Measurements from ENCODE around the gene PPP6R2.
A peak's percentile ranks its signal among the peaks of the same experiment; 100 is the strongest.

The PPP6R2 gene

DNA sequence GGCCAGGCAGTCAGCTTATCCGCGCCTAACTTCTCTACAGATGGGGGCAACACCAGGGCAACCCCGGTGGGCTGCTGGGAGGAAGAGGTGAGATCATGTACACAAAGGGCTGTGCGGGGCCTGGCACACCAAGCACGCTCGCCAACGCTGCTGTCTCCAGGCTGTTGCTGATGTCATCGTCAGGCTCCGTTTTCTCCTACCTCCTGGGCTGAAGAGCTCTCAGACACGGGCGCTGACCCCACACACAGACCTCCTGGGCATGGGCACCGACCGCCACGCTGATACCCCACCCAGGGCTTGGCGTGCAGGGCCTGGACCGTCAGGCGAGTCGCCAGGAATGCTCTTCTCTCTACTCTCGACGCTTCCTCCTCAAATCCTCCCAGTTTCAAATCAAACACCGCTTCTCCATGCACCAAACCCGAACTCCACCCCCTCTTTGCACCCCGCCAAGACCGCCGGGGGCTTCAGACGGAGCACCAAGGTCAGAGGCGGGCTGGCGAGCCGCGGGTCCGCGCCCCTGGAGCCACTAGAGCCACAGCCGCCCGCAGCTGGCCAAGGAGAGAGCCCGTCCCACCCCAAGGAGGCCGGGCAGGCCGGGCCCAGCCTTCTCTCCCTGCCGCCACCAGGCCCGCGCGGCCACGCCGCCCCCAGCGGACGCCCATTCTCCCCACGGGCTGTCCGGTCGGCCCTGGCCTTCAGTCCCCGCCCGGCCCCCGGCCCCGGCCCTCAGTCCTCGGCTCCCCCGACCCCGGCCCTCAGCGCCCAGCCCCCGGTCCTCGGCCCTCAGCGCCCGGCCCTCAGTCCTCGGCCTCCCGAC is 130.9 kb downstream of the PPP6R2 start:
- no peaks in the 10 kb centered on the region for H3K9me3 Mint-ChIP-seq
- H3K36me3 Mint-ChIP-seq = peaks cover 19% of the 10 kb centered on the region
- H3K27ac Mint-ChIP-seq = peak overlapping the region; percentile 93
- H3K4me3 Mint-ChIP-seq = peak overlapping the region; percentile 88
- DNase-seq (ENCODE audit: low spot score in 2 of 2) = peak in 1 of 2 donors; percentile 76
- peaks cover 58% of the 10 kb centered on the region for H3K4me1 Mint-ChIP-seq
- ATAC-seq = peak; percentile 12

DNA sequence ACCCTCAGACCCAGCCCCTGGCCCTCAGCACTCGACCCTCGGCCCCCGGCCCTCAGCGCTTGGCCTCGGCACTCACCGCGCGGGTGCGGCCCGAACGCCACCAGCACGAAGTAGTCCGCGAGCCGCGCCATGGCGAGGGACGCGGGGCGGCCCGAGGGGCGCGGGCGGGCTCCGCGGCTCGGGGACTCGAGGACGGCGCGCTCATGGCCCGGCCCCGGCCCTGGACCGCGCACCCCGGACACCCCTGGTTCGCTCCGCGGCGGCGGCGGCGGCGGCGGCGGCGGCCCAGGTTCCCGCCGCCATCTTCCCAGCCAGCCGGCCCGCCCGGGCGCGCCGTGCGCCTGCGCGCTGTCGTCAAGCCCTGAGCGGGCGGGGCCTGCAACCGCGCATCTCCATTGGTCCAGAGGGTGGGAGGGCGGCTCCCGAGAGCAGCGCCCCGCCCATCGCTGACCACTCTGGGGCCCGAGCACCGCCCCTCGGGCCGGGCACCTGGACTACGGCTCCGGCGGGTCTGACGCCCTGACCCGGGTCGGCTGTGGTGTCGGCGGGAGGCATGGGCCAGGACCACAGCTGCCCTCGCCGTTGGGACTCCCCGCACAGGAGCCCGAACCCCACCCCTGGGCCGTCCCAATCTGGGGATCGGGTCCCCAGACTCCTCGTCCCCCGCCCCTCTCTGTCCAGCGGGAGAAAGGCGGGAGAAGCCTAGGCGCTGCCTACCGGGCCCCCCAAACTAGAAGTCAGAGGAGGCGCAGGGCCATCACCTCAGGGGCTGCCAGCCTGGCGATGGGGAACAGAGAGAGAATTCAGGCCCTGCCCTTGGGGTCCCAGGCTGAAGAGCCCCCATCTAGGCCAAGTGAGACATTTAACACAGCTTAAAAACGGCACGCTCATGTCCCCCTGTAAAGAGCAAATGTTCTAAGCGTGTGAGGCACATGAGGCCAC is 131.9 kb downstream of the PPP6R2 start, which contains the start of gene SBF1:
SBF1 (minus strand) TSS at position 326 of the 942 bp plus-strand sequence; CDS start at position 131, 195 bp downstream.
- Mint-ChIP-seq H3K36me3 (peaks cover 19% of the 10 kb centered on the region), H3K4me3 (peak within 1 kb of the TSS; percentile 88), H3K27ac (peak within 1 kb of the TSS; percentile 93), H3K9me3 (no peaks in the 10 kb centered on the region), H3K4me1 (peaks cover 55% of the 10 kb centered on the region)
- DNase-seq (ENCODE audit: low spot score in 2 of 2) (peak; percentile 90 to 94), ATAC-seq (peak; percentile 77)

DNA sequence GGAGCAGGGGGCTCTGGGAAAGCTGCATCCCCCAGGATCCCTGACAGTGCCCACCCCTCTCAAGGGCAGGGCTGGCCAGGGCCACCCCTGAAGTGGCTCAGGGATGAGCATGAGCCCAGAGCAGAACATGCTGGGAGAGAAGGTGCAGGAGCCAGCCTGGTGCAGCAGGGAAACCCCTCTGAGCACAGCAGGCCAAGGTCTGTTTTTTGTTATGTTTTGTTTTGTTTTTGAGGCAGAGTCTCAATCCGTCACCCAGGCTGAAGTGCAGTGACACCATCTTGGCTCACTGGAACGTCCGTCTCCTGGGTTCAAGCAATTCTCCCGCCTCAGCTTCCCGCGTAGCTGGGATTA is 132.5 kb downstream of the PPP6R2 start:
- Mint-ChIP-seq H3K4me1 (peaks cover 53% of the 10 kb centered on the region), H3K27ac (peak overlapping the region; percentile 71), H3K4me3 (peak overlapping the region; percentile 88), H3K36me3 (peaks cover 13% of the 10 kb centered on the region), H3K9me3 (no peaks in the 10 kb centered on the region)
- ATAC-seq (no peak), DNase-seq (ENCODE audit: low spot score in 2 of 2) (no peak)

DNA sequence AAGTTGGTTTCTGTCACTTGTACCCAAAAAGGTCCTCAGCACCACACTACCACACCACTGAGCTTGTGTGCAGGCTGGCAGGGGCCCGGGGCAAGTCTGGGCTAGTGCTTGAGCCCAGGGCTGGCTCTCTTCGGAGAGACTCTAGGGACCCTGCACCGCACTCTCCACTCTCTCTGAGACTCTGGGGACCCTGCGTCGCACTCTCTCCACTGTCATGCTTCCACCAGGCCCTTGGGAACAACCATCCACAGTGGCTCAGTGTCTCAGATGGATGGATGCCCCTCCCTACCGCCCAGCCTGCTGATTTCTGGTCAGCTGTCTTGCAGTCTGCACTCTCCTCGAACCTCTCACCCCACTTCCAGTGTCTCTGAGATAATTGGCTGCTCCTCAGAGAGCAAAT is 133.7 kb downstream of the PPP6R2 start:
- no peak for ATAC-seq

DNA sequence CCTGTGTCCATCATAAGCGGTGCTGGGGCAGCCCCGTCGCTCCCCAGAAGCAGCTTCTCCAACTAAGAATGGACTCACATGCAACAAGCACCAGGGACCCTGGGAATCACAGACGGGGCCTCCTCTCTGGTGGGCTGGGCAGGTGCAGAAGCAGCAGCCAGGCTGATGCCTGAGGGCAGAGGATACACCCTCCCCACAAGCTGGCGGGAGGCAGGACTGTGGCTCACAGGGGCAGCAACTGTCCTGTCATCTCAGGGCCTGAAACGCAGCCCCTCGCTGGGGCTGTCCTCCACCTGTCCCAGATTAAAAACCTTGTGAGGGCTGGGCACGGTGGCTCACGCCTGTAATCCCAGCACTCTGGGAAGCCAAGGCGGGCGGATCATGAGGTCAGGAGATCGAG is 134.8 kb downstream of the PPP6R2 start:
- DNase-seq (ENCODE audit: low spot score in 2 of 2) (no peak), ATAC-seq (no peak)
- peak overlapping the region; percentile 33 for H3K27ac Mint-ChIP-seq
- H3K4me1 Mint-ChIP-seq = peaks cover 30% of the 10 kb centered on the region
- no peaks in the 10 kb centered on the region for H3K9me3 Mint-ChIP-seq
- peaks cover 13% of the 10 kb centered on the region for H3K36me3 Mint-ChIP-seq
- H3K4me3 Mint-ChIP-seq = no peak overlapping the region

More for the DNA sequence above, 133.7 kb downstream of the PPP6R2 start:
- Mint-ChIP-seq H3K4me1 (peaks cover 40% of the 10 kb centered on the region), H3K27ac (peak overlapping the region; percentile 33), H3K4me3 (peak overlapping the region; percentile 88), H3K36me3 (peaks cover 13% of the 10 kb centered on the region), H3K9me3 (no peaks in the 10 kb centered on the region)
- no peak for DNase-seq (ENCODE audit: low spot score in 2 of 2)

- ATAC-seq = no peak
- no peaks in the 10 kb centered on the region for H3K9me3 Mint-ChIP-seq
- no peak overlapping the region for H3K27ac Mint-ChIP-seq
- peaks cover 5% of the 10 kb centered on the region for H3K36me3 Mint-ChIP-seq
- no peak for DNase-seq (ENCODE audit: low spot score in 2 of 2)
- H3K4me1 Mint-ChIP-seq = peaks cover 17% of the 10 kb centered on the region
- peak overlapping the region; percentile 63 for H3K4me3 Mint-ChIP-seq
Observed at GRCh38 chr22:50479721-50480120, 136.6 kb downstream of the PPP6R2 start.

DNA sequence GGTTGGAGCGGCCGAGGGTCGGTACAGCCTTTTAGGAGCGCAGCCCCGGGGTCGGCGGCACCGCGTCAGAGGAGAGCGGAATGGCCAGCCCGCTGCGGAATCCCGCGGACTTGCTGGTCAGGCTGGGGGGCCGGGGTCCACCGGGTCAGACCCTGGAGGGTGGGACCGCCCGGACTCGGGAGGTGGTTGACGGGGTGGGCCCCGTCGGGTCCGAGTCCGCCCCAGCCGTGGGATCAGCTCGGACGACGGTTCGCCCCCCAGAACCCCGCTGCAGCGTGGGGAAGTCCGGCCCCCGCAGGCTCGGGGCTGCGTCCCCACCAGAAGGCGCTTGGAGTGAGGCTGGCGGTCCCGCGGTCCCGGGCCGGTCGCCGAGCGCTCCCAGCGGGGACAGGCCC is 137.9 kb downstream of the PPP6R2 start:
- no peaks in the 10 kb centered on the region for H3K9me3 Mint-ChIP-seq
- peak overlapping the region; percentile 63 for H3K4me3 Mint-ChIP-seq
- DNase-seq (ENCODE audit: low spot score in 2 of 2) (no peak), ATAC-seq (no peak)
- H3K27ac Mint-ChIP-seq = peak overlapping the region; percentile 32
- peaks cover 4% of the 10 kb centered on the region for H3K36me3 Mint-ChIP-seq
- peaks cover 17% of the 10 kb centered on the region for H3K4me1 Mint-ChIP-seq

DNA sequence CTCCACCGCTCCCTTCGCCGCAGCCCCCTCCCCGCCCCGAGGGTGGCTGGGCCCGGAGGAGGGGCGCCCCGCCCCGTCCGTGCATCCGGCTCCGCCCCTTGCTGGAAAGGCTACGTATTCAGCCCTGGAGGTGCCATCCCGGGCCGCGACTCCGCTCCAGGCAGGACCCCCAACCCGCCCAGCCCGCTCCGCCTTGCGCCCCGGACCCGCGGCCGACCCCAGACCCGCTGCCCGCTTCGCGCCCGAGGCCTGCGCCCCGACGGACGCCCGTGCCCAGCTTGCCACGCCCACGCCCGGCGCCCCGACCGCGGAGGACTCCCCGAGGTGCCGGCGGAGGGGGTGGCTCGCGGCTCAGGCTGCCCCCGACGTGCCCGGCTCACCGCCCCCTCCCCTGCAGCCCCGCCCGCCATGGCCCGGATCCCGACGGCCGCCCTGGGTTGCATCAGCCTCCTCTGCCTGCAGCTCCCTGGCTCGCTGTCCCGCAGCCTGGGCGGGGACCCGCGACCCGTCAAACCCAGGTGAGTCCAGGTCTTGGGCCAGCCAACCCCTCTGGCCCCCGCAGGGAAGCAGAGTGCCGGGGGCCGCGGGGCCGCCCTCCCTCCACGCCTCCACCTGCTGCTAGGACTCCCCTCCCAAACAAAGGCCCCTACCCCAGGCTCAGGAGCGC is 138.4 kb downstream of the PPP6R2 start, which contains the start of gene ADM2:
ADM2 (plus strand) TSS at position 104 of the 667 bp plus-strand sequence; CDS start at position 409, 305 bp downstream.
- Mint-ChIP-seq H3K36me3 (no peaks in the 10 kb centered on the region), H3K4me1 (peaks cover 17% of the 10 kb centered on the region), H3K4me3 (peak within 1 kb of the TSS; percentile 69), H3K27ac (peak within 1 kb of the TSS; percentile 82), H3K9me3 (no peaks in the 10 kb centered on the region)
- ATAC-seq = peak; percentile 77
- DNase-seq (ENCODE audit: low spot score in 2 of 2) = peak; percentile 58 to 81

DNA sequence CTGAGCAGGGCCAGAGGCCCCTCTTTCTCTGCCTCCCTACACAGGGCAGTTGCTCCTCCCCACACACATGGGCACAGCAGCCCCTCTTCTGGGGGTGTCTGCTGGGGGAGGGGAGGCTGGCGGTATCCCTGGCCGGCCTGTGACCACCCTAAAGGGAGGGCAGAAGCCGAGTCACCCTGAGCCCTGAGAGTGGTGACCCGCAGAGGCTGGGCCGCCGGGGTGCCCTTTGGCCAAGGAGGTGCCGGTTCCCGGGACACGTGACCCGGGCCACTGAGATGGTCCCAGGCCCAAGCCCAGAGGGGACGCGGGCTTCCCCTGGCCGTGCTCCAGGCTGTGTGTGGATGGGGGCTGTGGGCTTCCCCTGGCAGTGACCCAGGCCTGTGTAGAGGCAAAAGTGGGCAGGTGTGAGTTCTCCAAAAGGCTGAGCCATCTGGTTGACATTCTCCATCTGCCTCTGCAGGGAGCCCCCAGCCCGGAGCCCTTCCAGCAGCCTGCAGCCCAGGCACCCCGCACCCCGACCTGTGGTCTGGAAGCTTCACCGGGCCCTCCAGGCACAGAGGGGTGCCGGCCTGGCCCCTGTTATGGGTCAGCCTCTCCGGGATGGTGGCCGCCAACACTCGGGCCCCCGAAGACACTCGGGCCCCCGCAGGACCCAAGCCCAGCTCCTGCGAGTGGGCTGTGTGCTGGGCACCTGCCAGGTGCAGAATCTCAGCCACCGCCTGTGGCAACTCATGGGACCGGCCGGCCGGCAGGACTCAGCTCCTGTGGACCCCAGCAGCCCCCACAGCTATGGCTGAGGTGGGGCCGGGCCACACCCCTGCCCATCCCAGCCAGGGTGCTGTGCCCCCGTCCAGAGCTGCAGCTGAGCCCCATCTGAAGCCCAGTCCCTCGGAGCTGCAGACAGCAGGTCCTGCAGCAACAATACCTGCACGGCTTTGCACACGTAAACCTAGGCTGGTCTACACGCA is 139.3 kb downstream of the PPP6R2 start:
- H3K36me3 Mint-ChIP-seq = no peaks in the 10 kb centered on the region
- DNase-seq (ENCODE audit: low spot score in 2 of 2) = no peak
- ATAC-seq = no peak
- no peaks in the 10 kb centered on the region for H3K9me3 Mint-ChIP-seq
- H3K4me3 Mint-ChIP-seq = peak overlapping the region; percentile 69
- peak overlapping the region; percentile 82 for H3K27ac Mint-ChIP-seq
- peaks cover 11% of the 10 kb centered on the region for H3K4me1 Mint-ChIP-seq

DNA sequence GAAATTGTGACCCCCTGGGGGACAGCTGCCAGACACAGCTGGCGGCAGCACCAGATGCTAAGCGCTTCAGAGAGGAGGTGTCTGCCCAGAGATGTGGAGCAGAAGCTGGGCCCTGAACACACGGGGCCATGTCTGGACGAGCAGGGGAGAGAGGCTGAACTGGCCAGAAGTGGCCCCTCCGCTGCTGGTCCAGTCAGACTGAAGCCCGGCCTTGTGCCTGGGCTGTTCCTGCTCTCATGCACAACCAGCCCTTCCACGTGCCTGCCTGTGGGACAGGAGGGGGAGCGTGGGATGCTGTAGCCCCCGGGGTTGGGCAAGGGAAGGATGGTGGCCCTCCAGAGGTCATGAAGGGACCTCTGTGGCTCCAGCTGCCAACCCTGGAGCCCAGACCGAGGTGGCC is 140.0 kb downstream of the PPP6R2 start:
- no peak overlapping the region for H3K27ac Mint-ChIP-seq
- ATAC-seq = no peak
- DNase-seq (ENCODE audit: low spot score in 2 of 2) = no peak
- peak overlapping the region; percentile 69 for H3K4me3 Mint-ChIP-seq
- no peaks in the 10 kb centered on the region for H3K9me3 Mint-ChIP-seq
- H3K4me1 Mint-ChIP-seq = peaks cover 10% of the 10 kb centered on the region
- no peaks in the 10 kb centered on the region for H3K36me3 Mint-ChIP-seq

- DNase-seq (ENCODE audit: low spot score in 2 of 2) = no peak
- Mint-ChIP-seq H3K9me3 (no peaks in the 10 kb centered on the region), H3K4me1 (peaks cover 10% of the 10 kb centered on the region), H3K4me3 (no peak overlapping the region), H3K27ac (no peak overlapping the region), H3K36me3 (no peaks in the 10 kb centered on the region)
- no peak for ATAC-seq
Observed at GRCh38 chr22:50483556-50483955, 140.4 kb downstream of the PPP6R2 start.

- Mint-ChIP-seq H3K4me3 (no peak overlapping the region), H3K36me3 (no peaks in the 10 kb centered on the region), H3K4me1 (peaks cover 10% of the 10 kb centered on the region), H3K27ac (no peak overlapping the region), H3K9me3 (no peaks in the 10 kb centered on the region)
- ATAC-seq = no peak
- no peak for DNase-seq (ENCODE audit: low spot score in 2 of 2)
Observed at GRCh38 chr22:50483977-50484853, 141.1 kb downstream of the PPP6R2 start.

Measured in stimulated activated effector memory CD8-positive, alpha-beta T cell treated with anti-CD3 and anti-CD28 coated beads, Interleukin-12 subunit alpha, Interleukin-12 subunit beta, amount 100 ng/mL, for 72 hours (primary cell).